Glomerular visceral epithelial cell (primary cell): Measurements from ENCODE around the gene IQGAP3.

ENCODE experiments used
- DNase-seq: peaks from one replicate; pipeline ENCODE4 v3.0.0-alpha.2; 2016; ENCODE audit errors: extremely low spot score

Gene IQGAP3

GRCh38 chr1:156496211-156496761 lies 76.1 kb downstream of the IQGAP3 start:
- peak; percentile 29 for DNase-seq

DNA sequence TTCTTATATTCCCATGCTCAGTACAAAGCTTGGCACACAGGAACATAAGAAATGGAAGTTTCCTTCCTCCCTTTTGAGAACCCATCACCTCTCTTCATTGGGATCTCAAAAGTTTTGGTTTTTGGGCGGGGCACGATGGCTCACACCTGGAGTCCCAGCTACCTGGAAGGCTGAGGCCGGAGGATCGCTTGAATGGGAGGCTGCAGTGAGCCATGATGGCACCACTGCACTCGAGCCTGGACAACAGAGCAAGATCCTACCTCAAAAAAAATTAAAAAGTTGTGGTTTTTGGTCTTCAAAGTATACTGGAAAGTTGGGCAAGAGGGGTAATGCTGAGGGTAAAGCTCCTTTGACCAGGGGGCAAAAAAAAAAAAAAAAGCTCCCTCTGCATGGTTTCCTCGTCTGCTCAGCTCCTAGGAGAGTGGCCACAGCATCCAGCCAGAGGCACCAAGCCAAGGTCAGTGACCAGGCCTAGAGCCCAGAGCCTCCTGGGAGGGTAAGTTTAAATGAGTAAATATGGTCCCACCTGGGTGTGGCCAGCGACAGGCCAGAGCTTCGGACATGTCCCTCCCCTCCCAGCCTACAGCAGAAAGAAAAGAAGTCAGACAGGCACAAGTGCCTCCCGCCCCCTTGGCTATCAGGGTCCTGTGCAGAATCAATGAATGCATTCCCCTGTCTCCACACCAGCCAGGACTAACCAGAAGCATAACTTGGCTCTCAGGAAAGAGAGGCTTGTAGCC lies 76.8 kb downstream of the IQGAP3 start:
- no peak for DNase-seq

DNA sequence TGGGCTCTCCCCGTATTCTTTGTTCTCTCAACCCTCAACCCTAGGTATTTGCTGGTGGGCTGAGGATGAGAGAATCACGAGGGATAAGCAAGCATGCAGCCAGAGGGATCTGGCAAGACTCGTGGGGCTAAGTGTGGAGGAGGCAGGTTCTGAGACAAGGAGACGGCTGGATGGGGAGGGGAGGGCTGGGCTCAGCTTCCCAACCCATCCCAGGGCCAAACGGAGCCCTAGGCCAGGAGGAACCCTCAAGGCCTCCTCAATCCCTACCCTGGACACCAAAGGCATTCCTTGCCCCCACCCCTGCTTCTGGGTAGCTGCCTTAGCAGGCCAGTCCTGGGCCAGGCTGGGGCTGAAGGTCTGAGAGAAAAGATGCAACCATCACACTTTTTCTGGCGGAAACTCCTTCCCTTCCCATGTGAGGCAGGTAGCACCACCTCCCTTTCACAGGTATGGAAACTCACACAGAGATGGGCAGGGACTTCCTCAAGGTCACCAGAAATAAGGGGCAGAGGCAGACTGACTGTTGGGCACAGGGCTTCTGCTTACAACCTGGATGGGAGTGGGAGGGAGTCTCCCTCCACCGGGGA lies 78.0 kb downstream of the IQGAP3 start:
- no peak for DNase-seq

- DNase-seq, result no peak
Observed at GRCh38 chr1:156493742-156494141, 78.6 kb downstream of the IQGAP3 start.

DNA sequence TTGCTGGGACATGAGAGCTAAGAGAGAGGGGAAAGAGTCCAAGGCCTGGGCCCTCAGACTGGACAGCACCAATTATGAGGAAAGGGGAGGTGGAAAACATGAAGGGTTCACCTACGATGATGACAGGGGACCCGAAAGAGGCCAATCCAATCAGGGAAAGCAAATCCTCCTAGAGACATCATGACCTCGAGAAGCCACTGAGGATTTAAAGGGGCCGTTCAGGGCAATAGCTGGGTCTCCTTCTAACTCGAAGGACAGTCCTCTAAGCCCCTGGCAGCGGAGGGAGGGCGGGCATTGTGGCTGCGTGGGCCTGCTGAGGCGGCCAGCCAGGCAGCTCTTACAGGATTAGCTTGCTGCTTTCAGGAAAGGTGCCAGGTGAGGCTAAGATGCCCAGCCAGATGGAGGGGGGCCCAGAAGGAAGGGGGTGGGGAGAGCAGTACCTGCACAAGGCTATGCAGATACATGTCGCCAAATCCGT lies 79.2 kb downstream of the IQGAP3 start:
- no peak for DNase-seq

- DNase-seq, result no peak
Observed at GRCh38 chr1:156492591-156493080, 79.7 kb downstream of the IQGAP3 start.

DNA sequence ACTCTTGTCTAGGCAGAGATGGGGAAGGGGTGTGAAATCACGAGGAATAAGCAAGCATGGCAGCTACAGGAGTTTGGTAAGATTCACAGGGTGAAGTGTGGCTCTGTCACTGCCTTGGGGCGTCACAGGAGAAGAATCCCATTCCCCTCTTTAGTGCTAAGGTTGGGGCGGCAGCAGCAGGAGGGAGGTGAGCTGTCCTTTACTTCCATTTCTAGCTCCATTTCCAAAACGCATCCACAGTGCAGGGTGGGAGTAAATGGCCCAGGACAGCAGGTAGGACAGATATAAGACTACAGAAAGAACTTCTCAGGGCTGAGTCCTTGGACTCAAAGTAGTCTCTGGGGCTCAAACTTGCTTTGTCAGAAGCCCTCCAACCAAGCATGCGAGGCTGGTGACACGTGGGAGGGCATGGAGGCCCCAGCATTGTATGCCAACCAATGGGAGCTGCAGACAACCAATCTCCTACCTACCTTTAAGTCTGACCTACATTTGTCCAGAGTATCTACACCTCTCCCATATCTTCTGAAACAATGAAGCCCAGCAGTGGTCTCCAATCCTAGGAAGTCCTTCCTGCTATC lies 80.3 kb downstream of the IQGAP3 start:
- no peak for DNase-seq

- DNase-seq, result no peak
Observed at GRCh38 chr1:156491151-156491949, 81.0 kb downstream of the IQGAP3 start.

- no peak for DNase-seq
Observed at GRCh38 chr1:156490401-156491032, 81.8 kb downstream of the IQGAP3 start.

DNA sequence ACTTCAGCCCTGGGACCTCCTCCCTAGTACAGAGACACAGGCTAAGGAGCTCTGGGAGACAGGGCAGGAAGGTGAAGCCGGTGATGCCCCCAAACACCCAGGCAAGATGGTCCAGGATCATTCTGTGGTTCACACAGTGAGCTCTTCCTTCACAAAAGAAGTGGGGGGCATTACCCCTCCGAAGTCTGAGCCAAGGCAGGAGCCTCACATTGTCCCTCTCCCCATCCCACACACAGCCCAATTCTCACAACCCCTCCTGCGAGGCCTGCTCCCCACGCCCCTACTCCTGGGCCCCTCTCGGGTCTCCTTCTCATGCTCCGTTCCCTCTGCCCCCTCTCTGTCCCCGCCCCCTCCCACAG lies 82.5 kb downstream of the IQGAP3 start:
- no peak for DNase-seq

DNA sequence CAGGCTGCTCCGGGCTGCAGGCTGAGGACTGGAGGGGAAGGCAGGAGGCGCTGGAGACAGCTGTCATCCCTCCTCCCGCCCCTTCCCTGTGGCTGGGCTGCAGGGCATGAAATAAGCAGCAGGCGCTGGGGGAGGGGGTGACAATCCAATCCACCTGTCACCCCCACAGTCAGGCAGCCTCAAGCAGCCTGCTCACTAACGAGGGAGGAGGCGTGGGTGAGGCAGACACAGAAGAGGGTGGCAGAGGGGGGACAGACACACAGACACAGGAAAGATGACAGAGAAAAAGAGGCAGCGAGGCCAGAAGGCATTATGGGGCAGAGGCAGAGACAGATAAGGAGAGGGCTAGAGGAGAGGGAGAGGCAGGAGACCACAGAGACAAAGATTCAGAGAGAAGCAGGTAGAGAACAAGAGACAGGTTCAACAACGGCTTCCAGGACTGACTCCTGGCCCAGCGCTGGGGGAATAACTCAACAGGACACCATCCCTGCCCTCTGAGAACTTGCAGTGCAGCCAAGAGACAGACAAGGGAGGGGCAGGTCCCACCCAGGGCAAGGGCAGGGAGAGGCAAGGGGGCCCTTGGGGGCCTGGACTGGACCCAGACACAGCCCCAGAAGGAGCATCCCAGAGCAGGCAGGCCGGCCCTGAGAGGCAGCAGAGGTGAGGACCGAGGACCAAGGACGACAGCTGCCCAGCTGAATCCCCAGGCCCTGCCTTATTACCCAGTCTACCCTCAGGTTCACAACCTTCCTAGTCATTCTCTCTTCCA lies 83.0 kb downstream of the IQGAP3 start:
- DNase-seq, result no peak

DNA sequence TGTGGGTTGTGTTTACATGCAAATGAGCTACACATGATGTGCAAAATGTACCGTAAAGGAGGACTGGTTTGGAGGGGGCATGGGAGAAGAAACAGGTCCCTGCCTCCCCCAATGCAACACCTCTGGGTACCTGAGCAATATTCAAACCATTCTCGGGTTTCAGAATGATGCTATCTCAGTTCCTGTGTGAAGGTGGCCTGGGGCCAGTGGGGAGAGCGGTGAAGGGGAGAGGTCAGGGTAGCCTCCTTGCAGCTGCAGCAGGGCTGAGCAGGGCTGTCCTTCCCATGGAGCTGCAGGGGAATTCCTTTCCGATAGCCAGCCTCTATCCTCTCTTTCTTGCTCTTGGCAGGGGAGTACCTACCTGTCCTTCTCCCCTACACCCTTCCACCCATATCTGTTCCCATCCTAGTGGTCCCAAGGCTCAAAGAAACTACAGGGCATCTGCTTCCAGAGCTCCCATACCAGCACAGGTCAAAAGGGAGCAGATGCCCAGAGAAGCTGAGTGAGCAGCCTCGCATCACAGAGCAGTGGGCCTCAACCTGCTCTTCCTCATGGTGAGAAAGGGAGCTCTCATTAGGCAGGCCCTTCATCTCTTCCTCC lies 83.7 kb downstream of the IQGAP3 start:
- no peak for DNase-seq

DNA sequence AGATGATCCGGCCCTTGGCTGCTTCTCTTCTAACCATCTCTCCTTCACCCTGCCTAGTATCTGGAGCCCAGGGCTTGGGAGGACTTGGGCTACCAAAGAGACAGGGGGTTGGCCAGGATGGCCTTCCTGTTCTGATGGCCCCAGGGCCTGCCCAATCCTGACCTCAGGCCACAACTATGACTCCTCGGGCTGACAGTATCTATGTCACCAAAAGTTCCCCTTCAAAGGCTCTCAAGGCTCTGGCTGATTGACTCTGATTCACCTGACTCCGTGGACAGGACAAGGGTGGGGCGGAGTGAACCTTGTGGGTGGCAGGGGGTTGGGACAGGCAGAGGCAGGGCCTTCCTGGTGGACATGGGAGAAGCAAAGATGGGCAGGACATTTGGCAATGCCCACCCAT lies 84.5 kb downstream of the IQGAP3 start:
- DNase-seq, result peak; percentile 51

DNA sequence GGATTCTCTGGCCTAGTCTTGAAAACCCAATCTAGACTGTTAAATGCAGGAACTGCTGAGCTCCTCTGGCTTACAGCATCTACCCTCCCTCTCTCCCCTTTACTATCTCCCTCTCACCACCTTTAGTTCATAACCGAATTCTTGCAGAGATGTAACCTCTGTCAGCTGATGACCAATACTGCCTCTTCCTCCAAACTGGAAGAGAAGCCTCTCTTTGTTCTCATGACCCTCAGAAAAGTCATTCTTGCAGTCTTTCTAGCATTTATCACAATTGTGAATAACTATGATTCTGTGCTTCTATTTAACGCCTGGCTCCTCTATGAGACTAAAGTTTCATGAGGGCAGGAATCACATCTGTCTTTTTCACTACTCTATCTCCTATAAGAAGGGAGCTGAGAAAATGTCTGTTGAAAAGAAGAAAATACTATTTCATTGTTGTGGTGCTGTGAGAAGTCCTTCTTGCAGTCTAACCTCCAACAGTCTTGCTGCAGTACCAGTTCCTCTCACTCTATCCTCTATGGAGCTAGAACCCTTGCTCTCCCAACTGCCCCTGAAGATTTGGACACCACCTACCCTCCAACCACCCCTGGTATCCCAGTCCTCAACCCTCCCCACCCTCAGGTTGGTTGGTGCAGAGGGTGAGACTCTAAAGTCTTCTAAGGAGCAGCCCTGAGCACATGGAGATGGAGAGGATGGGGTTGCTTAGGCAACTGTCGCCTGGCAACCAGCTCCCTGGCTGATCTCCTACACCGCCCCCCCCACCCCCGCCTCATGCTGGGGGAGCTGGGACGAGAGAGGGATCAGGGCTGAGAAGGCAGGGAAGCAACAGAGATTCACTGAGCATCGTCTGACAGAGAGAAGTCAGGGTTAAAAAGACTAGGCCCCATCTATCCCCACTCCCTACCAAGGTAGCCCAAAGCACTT lies 85.7 kb downstream of the IQGAP3 start:
- DNase-seq, result no peak

- DNase-seq, result no peak
Observed at GRCh38 chr1:156485984-156486383, 86.4 kb downstream of the IQGAP3 start.

DNA sequence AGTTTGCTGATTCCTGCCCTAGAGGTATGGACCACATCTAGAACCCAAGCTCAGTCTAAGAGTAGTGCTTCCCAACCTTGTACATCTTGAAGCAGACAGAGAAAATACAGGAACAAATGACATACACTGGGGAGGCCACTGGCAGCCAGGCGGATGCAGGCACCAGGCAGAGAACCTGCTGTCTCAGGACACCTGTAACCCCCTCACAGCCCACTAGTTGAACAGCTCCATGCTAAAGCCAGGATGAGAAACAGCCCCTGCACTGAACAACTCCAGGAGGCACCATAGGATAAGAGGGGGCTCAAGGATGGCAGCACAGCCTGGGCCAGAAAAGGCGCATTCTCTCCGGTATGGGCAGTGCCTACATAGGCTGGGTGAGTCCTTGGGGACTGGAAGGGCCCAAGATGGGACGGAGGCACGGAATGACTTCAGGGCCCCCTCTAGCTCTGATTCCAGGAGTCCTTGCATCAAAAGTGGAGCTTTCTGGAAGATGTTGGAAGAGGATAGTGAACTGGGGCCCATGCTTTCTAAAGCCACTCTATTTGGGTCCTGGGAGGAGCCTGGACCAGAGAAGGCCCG lies 87.8 kb downstream of the IQGAP3 start:
- no peak for DNase-seq

- DNase-seq, result no peak
Observed at GRCh38 chr1:156483397-156483796, 89.0 kb downstream of the IQGAP3 start.

- no peak for DNase-seq
Observed at GRCh38 chr1:156482276-156482675, 90.1 kb downstream of the IQGAP3 start.

DNA sequence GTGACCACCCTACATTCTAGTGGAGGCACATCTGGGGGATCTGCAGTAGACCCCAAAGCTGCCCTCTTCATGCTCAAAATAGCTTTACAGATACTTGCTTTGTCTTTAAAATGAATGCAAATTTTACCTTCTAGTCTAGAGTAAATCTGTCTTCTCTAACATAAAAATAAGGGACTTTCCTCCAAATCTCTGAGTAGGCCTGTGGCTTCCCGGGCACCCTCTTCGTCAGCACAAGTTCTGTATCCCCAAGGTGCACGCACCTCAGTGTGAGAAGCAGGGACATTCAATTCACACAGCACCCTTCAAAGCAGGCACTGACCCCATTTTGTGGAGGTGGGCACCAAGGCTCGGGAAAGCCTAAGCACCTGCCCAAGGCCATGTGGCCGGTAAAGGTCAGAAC lies 90.8 kb downstream of the IQGAP3 start:
- no peak for DNase-seq
